ENCODE results near the gene GPR158.
"Not testable (repeated sequence)": the region's sequence is repeated elsewhere in the genome, so short reads cannot be mapped to it uniquely, and the experiment has no call there.

GPR158 gene

GRCh38 chr10:25296324-25296723, 121.5 kb downstream of the GPR158 start:
- DNase-seq (ENCODE audit: low read depth in 2 of 2): no peak

DNA sequence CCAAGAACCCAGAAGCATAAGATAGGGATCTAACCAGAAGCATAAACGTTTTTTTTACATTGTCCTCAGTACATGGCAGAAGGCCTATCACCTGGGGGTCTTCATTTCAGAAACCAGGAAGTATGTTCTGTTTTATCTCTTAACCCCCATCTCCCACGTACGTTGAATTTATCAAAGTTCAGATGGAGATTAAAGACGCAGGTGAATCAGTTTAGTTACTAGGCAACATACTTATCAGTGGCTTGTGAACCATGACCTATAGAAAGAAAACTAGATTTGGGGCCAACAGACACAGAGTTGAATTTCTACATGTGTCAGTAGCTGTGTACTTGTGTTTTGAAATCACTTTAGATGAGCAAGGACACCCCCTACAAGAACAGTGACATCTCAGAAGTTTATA, 122.7 kb downstream of the GPR158 start:
- DNase-seq (ENCODE audit: low read depth in 2 of 2): no peak

GRCh38 chr10:25300073-25300472, 125.3 kb downstream of the GPR158 start:
- no peak for DNase-seq (ENCODE audit: low read depth in 2 of 2)

- no peak for DNase-seq (ENCODE audit: low read depth in 2 of 2)
These were observed 129.8 kb downstream of the GPR158 start for GRCh38 chr10:25304606-25305005.

- DNase-seq (ENCODE audit: low read depth in 2 of 2): no peak
These were observed 131.6 kb downstream of the GPR158 start for GRCh38 chr10:25306386-25306785.

DNA sequence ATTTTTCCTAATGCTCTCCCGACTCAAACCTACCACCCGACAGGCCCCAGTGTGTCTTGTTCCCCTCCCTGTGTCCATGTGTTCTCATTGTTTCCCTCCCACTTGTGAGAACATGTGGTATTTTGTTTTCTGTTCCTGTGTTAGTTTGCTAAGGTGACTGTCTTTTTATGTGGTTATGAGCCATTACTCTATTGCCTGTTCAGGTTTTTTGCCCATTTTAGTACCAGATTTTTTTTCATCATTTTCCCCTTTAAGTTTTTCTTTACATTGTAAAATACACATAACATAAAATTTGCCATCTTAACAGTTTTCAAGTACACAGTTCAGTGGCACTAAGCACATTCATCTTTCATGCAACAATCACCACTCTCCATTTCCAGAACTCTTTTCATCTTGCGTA, 133.5 kb downstream of the GPR158 start:
- no peak for DNase-seq (ENCODE audit: low read depth in 2 of 2)

DNA sequence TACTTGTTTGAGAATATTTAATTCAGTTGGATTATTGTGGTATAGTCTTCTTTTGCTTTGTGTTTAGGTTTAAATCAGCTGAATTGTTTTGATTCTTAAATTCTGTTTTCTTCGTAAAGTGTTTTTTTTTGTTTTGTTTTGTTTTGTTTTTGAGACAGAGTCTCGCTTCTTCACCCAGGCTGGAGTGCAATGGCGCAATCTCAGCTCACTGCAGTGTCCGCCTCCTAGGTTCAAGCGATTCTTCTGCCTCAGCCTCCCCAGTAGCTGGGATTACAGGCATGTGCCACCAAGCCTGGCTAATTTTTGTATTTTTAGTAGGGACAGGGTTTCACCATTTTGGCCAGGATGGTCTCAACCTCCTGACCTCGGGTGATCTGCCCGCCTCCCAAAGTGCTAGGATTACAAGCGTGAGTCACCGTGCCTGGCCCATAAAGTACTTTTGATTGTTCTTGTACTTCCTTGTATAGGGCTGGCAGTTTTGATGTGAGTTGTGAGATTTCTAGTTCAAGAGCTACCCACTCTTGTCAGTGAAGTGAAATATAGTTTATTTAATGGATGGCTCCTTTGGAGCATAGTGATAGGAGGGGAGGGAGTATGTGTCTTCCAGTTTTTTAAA, 142.9 kb downstream of the GPR158 start:
- DNase-seq (ENCODE audit: low read depth in 2 of 2): not testable (repeated sequence)

DNA sequence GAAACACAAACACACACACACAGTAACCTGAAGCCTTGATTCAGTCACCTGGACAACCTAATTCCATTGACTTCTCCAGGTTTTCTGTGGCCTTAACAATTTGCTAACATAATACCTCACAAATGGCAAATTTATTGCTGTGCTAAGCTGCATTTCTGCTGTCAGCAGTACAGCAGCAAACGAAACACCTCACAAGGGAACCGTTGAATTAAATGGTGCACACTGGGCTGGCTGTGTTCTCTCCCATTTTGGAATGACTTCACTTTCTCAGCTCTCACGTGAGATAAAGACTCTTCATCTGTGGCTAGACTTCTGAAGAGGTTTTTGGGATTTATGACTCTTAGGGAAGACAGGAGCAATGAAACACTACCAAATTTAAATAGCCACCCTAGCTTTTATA, 152.5 kb downstream of the GPR158 start:
- DNase-seq (ENCODE audit: low read depth in 2 of 2): no peak

GRCh38 chr10:25328361-25328760, 153.6 kb downstream of the GPR158 start:
- no peak for DNase-seq (ENCODE audit: low read depth in 2 of 2)

DNA sequence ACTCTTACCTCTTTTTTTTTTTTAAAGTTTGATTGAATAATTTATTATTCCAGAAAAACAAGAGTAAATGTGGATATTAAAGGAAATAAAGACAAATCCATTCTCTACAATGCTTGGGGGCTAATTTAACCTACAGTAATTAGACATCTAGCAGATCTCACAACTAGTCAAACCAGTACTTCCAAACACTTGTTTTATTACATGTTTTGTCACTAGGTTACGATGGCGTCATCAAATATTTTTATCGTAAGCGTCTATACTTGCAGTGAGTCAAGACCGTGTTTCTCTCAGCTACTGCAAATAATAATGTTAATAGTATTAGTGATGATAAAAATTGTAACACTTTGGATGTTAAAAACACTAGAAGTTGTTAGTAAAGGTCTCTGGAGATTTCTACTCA, 154.8 kb downstream of the GPR158 start:
- not testable (repeated sequence) for DNase-seq (ENCODE audit: low read depth in 2 of 2)

- no peak for DNase-seq (ENCODE audit: low read depth in 2 of 2)
These were observed 159.6 kb downstream of the GPR158 start for GRCh38 chr10:25334445-25334844.

- no peak for DNase-seq (ENCODE audit: low read depth in 2 of 2)
These were observed 161.5 kb downstream of the GPR158 start for GRCh38 chr10:25336330-25336729.

GRCh38 chr10:25338271-25338670, 163.5 kb downstream of the GPR158 start:
- no peak for DNase-seq (ENCODE audit: low read depth in 2 of 2)

- DNase-seq (ENCODE audit: low read depth in 2 of 2): no peak
These were observed 165.2 kb downstream of the GPR158 start for GRCh38 chr10:25339966-25340365.

DNA sequence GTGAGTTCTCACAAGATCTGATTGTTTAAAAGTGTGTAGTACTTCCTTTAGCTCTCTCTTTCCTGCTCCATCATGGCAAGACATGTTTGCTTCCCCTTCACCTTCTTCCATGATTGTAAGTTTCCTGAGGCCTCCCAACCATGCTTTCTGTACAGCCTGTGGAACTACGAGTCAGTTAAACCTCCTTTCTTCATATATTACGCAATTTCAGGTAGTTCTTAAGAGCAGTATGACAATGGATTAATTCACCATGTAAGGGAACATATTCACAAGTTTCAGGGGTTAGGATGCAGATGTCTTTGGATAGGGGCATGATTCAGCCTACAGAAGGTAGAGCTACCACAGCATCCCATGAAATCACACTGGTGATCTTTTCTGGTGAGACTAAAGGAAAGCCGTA, 174.7 kb downstream of the GPR158 start:
- no peak for DNase-seq (ENCODE audit: low read depth in 2 of 2)

GRCh38 chr10:25356609-25357008, 181.8 kb downstream of the GPR158 start:
- DNase-seq (ENCODE audit: low read depth in 2 of 2): no peak

GRCh38 chr10:25357269-25357668, 182.5 kb downstream of the GPR158 start:
- no peak for DNase-seq (ENCODE audit: low read depth in 2 of 2)

GRCh38 chr10:25382029-25382810, 207.4 kb downstream of the GPR158 start:
- DNase-seq (ENCODE audit: low read depth in 2 of 2): no peak

- not testable (repeated sequence) for DNase-seq (ENCODE audit: low read depth in 2 of 2)
These were observed 208.1 kb downstream of the GPR158 start for GRCh38 chr10:25382901-25383300.

- DNase-seq (ENCODE audit: low read depth in 2 of 2): no peak
These were observed 208.9 kb downstream of the GPR158 start for GRCh38 chr10:25383686-25384085.

DNA sequence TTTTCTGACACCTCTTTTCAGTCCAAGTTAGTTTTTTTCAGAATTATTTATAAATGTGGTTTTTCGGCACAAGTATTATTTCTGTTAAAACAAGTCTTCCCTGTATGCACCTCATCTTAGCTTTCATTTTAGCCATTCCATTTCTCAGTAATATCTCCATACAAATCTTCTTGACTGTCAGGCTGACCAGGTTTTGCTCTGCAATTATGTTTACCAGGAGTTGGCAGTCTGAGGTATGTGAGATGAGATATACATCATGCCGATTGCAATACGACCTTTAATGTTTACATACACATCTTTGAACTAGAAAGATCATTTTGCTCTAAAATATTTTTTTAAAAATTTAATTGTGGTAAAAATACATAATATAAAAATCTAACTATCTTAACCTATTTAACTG, 209.8 kb downstream of the GPR158 start:
- DNase-seq (ENCODE audit: low read depth in 2 of 2): no peak

GRCh38 chr10:25388188-25388861, 213.5 kb downstream of the GPR158 start:
- no peak for DNase-seq (ENCODE audit: low read depth in 2 of 2)

GRCh38 chr10:25388862-25389206, 214.0 kb downstream of the GPR158 start:
- DNase-seq (ENCODE audit: low read depth in 2 of 2): no peak
